GM08714 (cell line): ENCODE measurements around the gene TRIM50.
A peak's percentile ranks its signal among the peaks of the same experiment; 100 is the strongest.
"Not testable (repeated sequence)": the region's sequence is repeated elsewhere in the genome, so short reads cannot be mapped to it uniquely, and the experiment has no call there.

Experiments used
- H3K4me3 ChIP-seq: fragments of 200-500 bp; sonication (Bioruptor generic); 2 replicates; pipeline ENCODE4 v1.5.1; 2014; ENCODE audit warnings: mild to moderate bottlenecking, low read length, inconsistent platforms
- ZNF274 ChIP-seq: IDR thresholded peaks from 2 replicates; pipeline ENCODE4 v1.6.1; 2012; ENCODE audit warnings: mild to moderate bottlenecking, low read depth, low read length

TRIM50 gene

GRCh38 chr7:73329861-73330581 is 2.1 kb upstream of the TRIM50 start:
- no peak overlapping the region for H3K4me3 ChIP-seq
- TF ChIP-seq ZNF274 = no peak

GRCh38 chr7:73328696-73329095 is 814 bp upstream of the TRIM50 start:
- TF ChIP-seq ZNF274 = no peak
- H3K4me3 ChIP-seq = no peak overlapping the region

GRCh38 chr7:73327449-73327848 is 433 bp downstream of the TRIM50 start:
- not testable (repeated sequence) for H3K4me3 ChIP-seq

GRCh38 chr7:73325424-73325823 is 2.5 kb downstream of the TRIM50 start:
- not testable (repeated sequence) for H3K4me3 ChIP-seq

GRCh38 chr7:73324081-73324845 is 3.6 kb downstream of the TRIM50 start:
- not testable (repeated sequence) for H3K4me3 ChIP-seq

- not testable (repeated sequence) for H3K4me3 ChIP-seq
Observed at GRCh38 chr7:73323434-73324080, 4.3 kb downstream of the TRIM50 start.

- not testable (repeated sequence) for H3K4me3 ChIP-seq
Observed at GRCh38 chr7:73320009-73320408, 7.9 kb downstream of the TRIM50 start.

- not testable (repeated sequence) for H3K4me3 ChIP-seq
Observed at GRCh38 chr7:73319541-73319940, 8.3 kb downstream of the TRIM50 start.

- not testable (repeated sequence) for H3K4me3 ChIP-seq
Observed at GRCh38 chr7:73318656-73319204, 9.2 kb downstream of the TRIM50 start.

- TF ChIP-seq ZNF274 = no peak
- no peak overlapping the region for H3K4me3 ChIP-seq
Observed at GRCh38 chr7:73316521-73316920, 11.4 kb downstream of the TRIM50 start.

GRCh38 chr7:73314271-73314670 is 13.6 kb downstream of the TRIM50 start:
- TF ChIP-seq ZNF274 = no peak
- no peak overlapping the region for H3K4me3 ChIP-seq

GRCh38 chr7:73313521-73313906 is 14.4 kb downstream of the TRIM50 start:
- TF ChIP-seq ZNF274 = no peak
- H3K4me3 ChIP-seq = no peak overlapping the region

GRCh38 chr7:73312831-73313520 is 14.9 kb downstream of the TRIM50 start:
- no peak for TF ChIP-seq ZNF274
- no peak overlapping the region for H3K4me3 ChIP-seq

- H3K4me3 ChIP-seq = not testable (repeated sequence)
Observed at GRCh38 chr7:73311421-73311820, 16.5 kb downstream of the TRIM50 start.

GRCh38 chr7:73308665-73309214 is 19.1 kb downstream of the TRIM50 start, which contains the start of gene NSUN5:
Gene NSUN5 (minus strand): TSS chr7:73308826. CDS start chr7:73308790, 36 bp downstream.
- H3K4me3 ChIP-seq = peak within 1 kb of the TSS; percentile 83
- TF ChIP-seq ZNF274 = no peak
